Erythroblast (primary cell): ENCODE measurements around the gene SETBP1.

Experiments used
- DNase-seq, 2 experiments: peaks; one replicate each; lab custom pipeline; 2025; lab: John Stamatoyannopoulos, UW
- GATA1 ChIP-seq: IDR thresholded peaks from 2 replicates; pipeline ENCODE4 v1.6.1; 2011; ENCODE audit warnings: low read depth, mild to moderate bottlenecking, control low read depth, low read length, moderate library complexity
- POLR2A ChIP-seq: IDR thresholded peaks from 2 replicates; pipeline ENCODE4 v1.6.1; 2011; ENCODE audit warnings: mild to moderate bottlenecking, low read length

Gene SETBP1

GRCh38 chr18:44813586-44813985 lies 132.9 kb downstream of the SETBP1 start:
- TF ChIP-seq POLR2A: no peak
- no peak for TF ChIP-seq GATA1

DNA sequence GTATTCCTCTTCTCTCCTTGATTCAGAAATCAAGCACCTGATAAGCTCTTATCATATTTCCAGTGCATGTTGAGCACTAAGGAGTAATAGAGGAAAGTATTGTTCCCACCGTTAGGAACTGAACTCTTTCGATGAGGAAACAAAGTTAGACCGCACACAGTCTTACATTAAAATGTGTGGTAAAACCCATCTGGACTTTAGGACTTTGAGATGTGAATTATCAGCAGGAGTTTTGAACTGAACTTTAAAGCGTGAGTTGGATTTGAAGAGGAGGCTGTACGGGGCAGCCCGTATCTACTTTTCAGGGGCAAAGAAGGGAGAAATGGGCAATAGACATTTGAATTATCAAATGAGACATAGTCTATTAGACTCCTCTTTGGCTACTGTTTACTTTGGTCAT lies 134.4 kb downstream of the SETBP1 start:
- DNase-seq: no peak
- TF ChIP-seq POLR2A: no peak
- no peak for TF ChIP-seq GATA1

More at GRCh38 chr18:44813586-44813985, 132.9 kb downstream of the SETBP1 start:
- DNase-seq: no peak

- TF ChIP-seq POLR2A (no peak), GATA1 (no peak)
- no peak for DNase-seq
Measured at GRCh38 chr18:44816050-44816449, 135.4 kb downstream of the SETBP1 start.

GRCh38 chr18:44816477-44816876 lies 135.8 kb downstream of the SETBP1 start:
- TF ChIP-seq POLR2A (no peak), GATA1 (no peak)
- DNase-seq: no peak

GRCh38 chr18:44817831-44818473 lies 137.3 kb downstream of the SETBP1 start:
- TF ChIP-seq POLR2A (no peak), GATA1 (no peak)
- DNase-seq: no peak

DNA sequence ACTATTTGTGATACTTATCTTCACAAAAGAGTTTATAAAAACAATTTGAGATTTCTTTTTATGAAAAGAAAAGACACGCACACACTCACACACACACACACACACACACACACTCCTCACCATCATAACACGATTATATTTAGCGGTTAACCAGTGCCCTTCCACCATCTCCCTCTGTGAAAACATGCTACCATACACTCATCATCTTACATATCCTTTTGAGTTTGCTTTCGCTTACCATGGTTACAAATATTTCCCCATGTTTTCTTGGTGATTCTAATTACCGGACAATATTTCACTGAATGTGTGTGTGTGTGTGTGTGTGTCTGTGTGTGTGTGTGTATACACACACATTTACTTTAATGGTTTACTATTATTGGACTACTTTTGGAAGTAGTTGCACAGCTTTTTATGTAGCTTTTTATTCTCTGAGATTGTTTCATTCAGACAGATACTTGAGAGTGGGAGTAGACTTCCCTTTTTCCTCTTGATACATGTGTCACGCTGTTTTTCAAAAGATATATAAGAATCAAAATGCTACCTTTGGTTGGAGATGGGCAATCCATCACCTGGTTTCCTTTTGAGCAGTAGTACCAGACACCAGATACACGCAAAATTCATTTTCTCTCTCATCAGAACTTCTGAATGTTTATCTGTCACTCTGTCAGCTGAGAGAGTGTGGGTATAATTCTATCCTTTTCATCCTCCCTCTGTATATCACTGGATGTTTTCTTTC lies 138.1 kb downstream of the SETBP1 start:
- TF ChIP-seq POLR2A: no peak
- TF ChIP-seq GATA1: no peak
- no peak for DNase-seq

GRCh38 chr18:44819944-44820510 lies 139.3 kb downstream of the SETBP1 start:
- DNase-seq: no peak
- no peak for TF ChIP-seq GATA1
- no peak for TF ChIP-seq POLR2A

DNA sequence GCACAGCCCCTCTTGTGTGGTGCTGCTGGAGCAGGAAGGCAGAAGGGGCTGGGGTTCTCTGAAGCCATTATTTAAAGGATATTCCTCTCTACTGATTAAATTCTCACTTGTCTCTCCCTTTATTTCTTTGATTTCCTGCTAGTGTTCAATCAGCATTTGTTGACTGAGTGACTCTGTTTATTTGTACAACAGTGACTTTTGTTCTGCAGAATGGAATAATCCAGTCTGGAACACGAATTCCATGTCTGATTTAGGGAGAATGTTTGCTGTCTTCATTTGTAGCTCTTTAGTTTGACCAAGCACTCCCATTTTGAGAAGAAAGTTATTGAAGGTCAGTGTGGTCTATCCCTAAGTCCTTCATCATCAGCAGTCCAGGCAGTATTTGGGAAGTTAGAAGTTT lies 141.2 kb downstream of the SETBP1 start:
- TF ChIP-seq GATA1: no peak
- TF ChIP-seq POLR2A: no peak
- no peak for DNase-seq

DNA sequence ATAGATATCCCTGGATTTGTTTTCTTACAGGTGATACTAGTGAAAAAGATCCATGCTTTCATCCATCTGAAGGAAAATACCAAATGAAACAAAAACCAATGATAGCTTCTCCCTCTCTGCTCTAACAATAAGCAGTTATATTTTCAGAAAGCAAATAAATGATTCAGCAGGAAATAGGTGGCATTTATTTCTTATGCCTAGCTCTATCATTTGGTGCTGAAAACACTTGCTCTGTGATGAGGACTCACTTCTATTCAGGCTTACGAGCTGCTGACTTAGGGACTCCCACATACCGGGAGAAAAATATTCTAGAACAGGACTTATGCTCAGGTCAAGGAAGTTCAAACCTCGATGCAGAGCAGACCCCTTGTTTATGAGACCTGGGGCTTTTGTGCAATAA lies 142.6 kb downstream of the SETBP1 start:
- no peak for DNase-seq

DNA sequence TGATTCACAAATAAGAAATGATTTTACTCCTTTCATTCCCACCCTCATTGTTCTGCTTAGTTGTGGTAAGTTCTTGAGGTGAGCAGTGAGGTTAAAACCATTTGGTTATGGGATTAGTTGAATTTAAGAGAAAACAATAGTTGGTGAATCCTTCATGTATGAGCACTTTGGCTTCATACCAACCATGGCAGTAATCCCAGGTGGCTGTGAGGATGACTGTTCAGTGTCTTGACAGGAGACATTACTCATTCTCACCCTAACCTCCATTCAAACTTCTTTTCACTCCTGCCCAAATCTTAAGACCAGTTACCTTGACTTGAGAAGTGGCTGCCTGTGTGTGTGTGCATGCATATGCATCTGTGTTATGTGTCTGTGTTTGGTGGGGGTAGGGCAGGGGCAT lies 143.1 kb downstream of the SETBP1 start:
- no peak for DNase-seq
- TF ChIP-seq GATA1 (no peak), POLR2A (no peak)

More for the DNA sequence above, 142.6 kb downstream of the SETBP1 start:
- TF ChIP-seq GATA1 (no peak), POLR2A (no peak)

DNA sequence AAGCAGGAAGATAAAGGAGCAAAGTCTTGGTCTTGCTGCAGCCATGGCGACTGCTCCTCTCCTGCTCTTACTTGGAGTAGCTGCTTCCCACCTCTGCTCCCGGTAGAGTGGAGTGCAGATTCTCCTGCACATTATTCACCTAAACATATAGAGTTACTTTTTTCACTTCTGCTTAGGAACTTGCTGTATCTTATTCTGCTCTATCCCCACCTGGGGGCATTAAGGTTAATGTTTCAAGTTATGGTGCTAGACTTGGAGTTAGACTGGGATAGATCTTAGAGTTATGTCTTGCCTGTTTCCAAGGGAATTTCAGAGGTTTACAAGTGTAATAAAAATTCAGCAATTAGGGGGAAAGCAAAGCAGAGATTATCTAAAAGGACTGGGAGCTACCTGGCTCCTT lies 144.2 kb downstream of the SETBP1 start:
- DNase-seq: no peak
- TF ChIP-seq GATA1: no peak
- no peak for TF ChIP-seq POLR2A

- TF ChIP-seq GATA1 (no peak), POLR2A (no peak)
- no peak for DNase-seq
Measured at GRCh38 chr18:44826418-44827259, 146.0 kb downstream of the SETBP1 start.

- no peak for DNase-seq
- TF ChIP-seq POLR2A (no peak), GATA1 (no peak)
Measured at GRCh38 chr18:44828080-44828479, 147.4 kb downstream of the SETBP1 start.

GRCh38 chr18:44830581-44830980 lies 149.9 kb downstream of the SETBP1 start:
- TF ChIP-seq GATA1 (no peak), POLR2A (no peak)
- DNase-seq: no peak
